GM21423 (cell line): Measurements from ENCODE around the gene NOS1.

ENCODE experiments used
- ATAC-seq: cut with Tn5 transposase; IDR thresholded peaks from one replicate; pipeline ENCODE4 v1.9.1; 2021; ENCODE audit warnings: mild to moderate bottlenecking, moderate library complexity; ENCODE audit not compliant: unreplicated experiment

The NOS1 gene

GRCh38 chr12:117180758-117181467 lies 180.5 kb downstream of the NOS1 start:
- ATAC-seq, result no peak

- ATAC-seq, result no peak
These were observed 182.7 kb downstream of the NOS1 start for GRCh38 chr12:117178745-117179144.

GRCh38 chr12:117178301-117178700 lies 183.1 kb downstream of the NOS1 start:
- no peak for ATAC-seq

GRCh38 chr12:117172168-117172567 lies 189.3 kb downstream of the NOS1 start:
- no peak for ATAC-seq

GRCh38 chr12:117171499-117172162 lies 189.8 kb downstream of the NOS1 start:
- ATAC-seq, result no peak

GRCh38 chr12:117169548-117169947 lies 191.9 kb downstream of the NOS1 start:
- ATAC-seq, result no peak

- ATAC-seq, result no peak
These were observed 192.4 kb downstream of the NOS1 start for GRCh38 chr12:117168976-117169375.

GRCh38 chr12:117167769-117168168 lies 193.7 kb downstream of the NOS1 start:
- no peak for ATAC-seq

GRCh38 chr12:117166107-117166506 lies 195.3 kb downstream of the NOS1 start:
- ATAC-seq, result no peak

GRCh38 chr12:117165342-117165741 lies 196.1 kb downstream of the NOS1 start:
- ATAC-seq, result no peak

- no peak for ATAC-seq
These were observed 198.8 kb downstream of the NOS1 start for GRCh38 chr12:117162633-117163032.

GRCh38 chr12:117162167-117162539 lies 199.3 kb downstream of the NOS1 start:
- no peak for ATAC-seq

GRCh38 chr12:117161460-117162166 lies 199.8 kb downstream of the NOS1 start:
- no peak for ATAC-seq

GRCh38 chr12:117159674-117160073 lies 201.8 kb downstream of the NOS1 start:
- ATAC-seq, result no peak

- ATAC-seq, result no peak
These were observed 202.4 kb downstream of the NOS1 start for GRCh38 chr12:117158911-117159553.
